H54 (cell line): Measurements from ENCODE around the gene MAP2K7.
A peak's percentile ranks its signal among the peaks of the same experiment; 100 is the strongest.

Experiments
- DNase-seq: peaks from one replicate; pipeline ENCODE4 v3.0.0; 2011; ENCODE audit warnings: low spot score, mixed read lengths; ENCODE audit not compliant: insufficient read length
- FAIRE-seq: peaks from 3 replicates; lab custom pipeline; 2011; peaks lifted over from hg19 to GRCh38; lab: Jason Lieb, UNC
- POLR2A ChIP-seq: IDR thresholded peaks from 2 replicates; pipeline ENCODE4 v1.6.1; 2011; ENCODE audit warnings: low read depth, mild to moderate bottlenecking, low read length

MAP2K7 gene

DNA sequence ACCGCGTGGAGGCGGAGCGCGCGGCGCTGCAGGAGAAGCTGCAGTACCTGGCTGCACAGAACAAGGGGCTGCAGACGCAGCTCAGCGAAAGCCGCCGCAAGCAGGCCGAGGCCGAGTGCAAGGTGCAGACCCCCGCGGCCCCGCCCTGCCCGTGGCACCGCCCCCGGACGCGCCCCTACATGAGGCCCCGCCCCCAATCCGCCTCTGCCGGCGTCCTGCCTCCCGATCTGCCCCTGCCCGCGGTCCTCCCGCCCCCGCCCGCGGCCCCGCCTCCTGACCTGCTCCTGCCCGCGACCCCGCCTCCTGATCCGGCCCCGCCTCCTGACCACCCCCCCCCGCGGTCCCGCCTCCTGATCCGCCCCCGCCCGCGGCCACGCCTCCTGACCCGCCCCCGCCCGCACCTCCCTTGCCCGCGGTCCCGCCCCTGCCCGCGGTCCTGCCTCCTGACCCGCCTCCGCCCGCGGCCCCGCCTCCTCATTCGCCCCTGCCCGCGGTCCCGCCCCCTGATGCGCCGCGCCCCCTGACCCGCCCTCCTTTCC, 41.2 kb upstream of the MAP2K7 start:
- no peak for FAIRE-seq
- no peak for TF ChIP-seq POLR2A
- no peak for DNase-seq

DNA sequence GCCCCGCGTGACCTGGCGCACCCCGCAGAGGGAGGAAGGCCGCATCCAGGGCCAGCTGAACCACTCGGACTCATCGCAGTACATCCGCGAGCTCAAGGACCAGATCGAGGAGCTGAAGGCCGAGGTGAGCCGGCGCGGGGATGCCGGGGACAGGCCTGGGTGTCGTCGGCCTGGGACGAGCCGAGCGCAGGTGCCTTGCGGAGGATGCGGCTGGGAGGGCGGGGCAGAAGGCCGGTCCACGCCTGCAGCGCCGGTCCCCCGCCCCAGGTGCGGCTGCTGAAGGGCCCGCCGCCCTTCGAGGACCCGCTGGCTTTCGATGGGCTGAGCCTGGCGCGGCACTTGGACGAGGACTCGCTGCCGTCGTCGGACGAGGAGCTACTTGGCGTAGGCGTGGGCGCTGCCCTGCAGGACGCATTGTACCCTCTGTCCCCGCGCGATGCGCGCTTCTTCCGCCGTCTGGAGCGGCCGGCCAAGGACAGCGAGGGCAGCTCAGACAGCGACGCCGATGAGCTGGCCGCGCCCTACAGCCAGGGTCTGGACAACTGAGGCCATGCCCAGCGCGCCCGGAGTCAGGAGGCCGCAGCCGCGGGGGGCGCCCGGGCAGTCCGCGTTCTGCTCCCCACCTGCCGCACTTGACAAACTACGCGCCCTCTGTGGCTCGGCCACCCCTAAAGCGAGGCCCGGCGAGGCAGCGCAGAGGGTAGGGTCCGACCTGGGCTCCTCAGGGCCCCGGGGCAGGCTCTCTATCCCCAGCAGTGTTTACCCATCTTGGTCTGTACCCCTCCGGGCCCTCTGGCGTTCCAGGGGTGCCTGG, 40.3 kb upstream of the MAP2K7 start:
- FAIRE-seq (no peak), DNase-seq (no peak)
- TF ChIP-seq POLR2A = no peak

DNA sequence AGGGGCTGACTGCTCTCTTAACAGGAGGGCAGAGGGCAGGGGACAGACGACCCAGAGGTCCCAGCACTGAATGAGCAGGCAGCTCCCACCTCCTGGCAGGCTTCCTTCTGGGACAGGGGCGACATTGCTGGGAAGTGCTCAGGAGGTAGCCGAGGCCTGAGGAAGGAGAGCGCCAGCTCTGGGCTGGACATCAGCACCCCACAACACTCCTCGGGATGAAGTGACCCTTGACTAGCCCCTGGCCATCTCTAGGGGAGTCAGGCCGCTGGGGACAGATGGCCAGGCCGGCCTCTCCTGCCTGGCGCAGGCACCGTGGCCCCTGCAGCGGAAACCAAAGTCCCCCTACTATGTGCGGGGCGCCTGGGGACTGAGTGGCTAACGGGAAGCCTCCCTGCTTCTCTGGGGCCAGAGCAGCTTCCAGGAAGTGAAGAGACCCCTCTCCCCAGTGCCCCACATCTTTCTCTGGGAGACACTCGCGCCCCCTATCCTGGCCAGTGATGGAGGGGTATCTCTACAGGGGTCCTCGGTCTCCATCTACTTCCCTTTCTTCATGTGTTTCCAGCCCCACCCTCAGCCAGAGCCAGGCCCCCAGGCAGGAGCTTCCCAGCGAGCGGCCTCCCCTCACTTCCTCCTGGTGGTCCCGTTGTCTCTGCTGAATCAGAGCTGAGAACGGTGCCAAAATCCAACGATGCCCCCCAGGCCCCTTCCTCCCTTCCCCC, 39.5 kb upstream of the MAP2K7 start:
- TF ChIP-seq POLR2A = no peak
- DNase-seq = no peak
- FAIRE-seq = no peak

DNA sequence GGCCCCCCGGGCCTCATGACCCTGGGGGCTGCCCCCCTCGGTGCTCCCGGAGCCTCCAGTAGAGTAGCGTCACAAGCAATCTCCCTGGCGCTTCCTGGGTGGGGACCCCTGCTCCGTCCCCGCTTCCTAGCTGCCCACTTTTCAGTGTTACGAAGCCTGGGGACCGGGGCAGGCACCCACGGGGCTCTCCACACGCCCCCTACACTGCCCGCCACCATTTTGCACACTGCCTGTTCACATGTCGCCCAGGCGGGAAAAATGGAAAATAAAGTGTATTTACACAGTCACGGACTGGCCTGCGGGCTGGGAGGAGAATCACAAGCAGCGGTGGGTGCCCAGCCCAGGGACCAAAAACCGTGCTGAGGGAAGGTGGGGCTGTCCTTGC, 39.0 kb upstream of the MAP2K7 start:
- no peak for TF ChIP-seq POLR2A
- DNase-seq = no peak

DNA sequence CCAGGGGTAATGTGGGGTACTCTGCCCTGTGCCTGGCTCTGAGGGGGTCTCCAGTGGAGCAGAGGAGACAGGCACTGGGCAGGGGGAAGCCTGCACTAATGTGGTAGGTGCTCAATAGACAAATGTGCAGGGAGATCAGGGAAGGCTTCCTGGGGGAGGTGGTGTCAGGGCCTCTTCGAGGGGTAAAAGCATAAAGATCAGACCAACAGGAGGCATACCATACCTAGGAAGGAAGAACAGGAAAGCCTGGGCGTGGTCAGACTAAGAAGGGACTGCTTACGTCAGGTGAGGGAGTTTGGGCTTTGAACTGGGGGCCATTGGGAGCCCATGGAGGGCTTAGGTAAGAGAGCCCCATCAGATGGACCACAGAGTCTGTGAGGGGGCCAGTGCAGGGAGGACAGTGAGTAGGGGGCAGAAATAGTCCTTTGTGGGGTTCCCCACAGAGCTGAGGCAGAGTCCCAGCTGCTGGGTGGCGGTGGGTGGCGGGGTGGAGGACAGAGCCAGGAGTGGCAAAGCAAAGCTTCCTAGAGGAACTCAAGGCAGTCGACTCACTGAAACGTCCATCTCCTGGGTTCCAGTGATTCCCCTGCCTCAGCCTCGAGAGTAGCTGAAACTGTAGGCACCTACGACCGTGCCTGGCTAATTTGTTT, 38.3 kb upstream of the MAP2K7 start:
- TF ChIP-seq POLR2A = no peak
- DNase-seq (no peak), FAIRE-seq (no peak)

More for the DNA sequence above, 39.0 kb upstream of the MAP2K7 start:
- no peak for FAIRE-seq

DNA sequence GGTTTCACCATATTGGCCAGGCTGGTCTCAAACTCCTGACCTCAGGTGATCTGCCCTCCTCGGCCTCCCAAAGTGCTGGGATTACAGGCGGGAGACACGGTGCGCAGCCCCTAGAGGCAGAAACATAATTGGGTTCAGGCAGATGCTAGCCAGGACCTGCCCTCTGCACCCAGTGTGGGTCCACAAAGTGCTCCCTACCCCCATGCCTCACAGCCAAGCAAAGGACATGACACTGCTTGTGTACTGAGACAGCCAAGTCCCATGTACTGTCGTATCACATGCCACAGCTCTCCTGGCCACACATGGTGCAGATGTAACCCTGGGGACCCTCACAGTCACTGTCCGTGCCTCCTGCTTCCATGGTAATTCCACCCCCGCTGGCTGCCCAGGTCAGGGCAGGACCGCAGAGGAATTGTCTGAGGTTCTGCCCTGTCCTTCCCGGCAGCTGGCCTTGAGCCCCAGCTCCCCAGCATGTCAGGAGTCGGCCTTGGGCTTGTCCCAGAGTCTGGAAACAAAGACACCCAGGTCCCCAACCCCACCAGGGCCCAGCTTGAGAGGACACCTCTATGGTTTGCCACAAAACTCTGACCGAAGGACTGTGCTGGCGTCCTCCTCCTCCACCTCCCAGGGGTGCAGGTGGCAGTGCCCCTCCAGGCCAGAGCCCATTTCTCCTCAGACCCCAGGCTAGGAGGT, 37.1 kb upstream of the MAP2K7 start:
- FAIRE-seq (no peak), DNase-seq (no peak)
- no peak for TF ChIP-seq POLR2A

DNA sequence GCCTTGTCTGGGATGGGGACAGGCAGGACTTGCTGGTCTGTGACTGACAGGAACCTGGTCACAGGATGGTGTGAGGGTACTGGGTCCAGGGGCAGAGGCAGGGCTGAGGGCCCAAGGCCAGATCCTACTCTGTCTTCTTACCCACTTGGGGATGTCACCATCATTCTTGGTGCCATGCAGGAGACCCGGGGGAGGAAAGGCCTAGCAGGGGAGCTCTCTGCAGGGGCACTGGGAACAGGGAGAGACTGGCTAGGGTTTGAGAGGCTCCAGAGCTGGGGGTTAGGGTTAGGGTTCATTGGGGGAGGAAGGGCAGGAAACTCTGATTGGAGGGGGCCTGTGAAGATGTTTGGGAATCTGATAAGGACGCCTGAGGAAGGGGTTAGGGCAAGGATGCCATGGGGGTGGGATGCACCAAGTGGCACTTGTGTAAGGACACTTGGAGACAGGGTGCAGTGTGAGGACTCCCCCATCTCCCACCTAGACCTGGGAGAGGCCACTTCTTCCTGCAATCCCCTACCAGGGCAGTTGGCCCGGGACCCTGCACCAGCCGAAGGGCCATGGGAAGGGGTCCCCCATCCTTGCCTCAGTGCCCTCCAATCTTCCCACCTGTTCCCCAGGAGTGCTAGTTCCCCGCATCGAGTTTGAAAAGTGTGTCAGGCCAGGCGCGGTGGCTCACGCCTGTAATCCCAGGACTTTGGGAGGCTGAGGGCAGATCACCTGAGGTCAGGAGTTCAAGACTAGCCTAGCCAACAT, 36.4 kb upstream of the MAP2K7 start:
- FAIRE-seq = no peak
- DNase-seq = no peak
- no peak for TF ChIP-seq POLR2A

DNA sequence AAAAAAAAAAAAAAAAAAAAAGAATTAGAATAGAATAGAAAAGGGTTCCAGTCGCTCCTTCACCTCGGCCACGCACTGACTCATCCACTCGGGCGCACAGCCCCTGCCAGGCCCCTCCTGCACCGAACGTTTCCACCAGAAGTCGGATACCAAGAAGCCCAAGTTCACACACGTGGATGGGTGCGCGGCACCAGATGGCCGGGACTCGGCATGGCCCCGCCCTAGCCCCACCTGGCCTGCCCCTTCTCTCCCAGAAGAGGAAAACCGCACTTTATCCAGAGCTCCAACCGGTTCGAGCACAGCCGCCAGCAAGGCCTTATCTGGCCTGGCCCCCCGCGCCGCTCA, 35.4 kb upstream of the MAP2K7 start:
- no peak for DNase-seq
- no peak for FAIRE-seq
- no peak for TF ChIP-seq POLR2A

DNA sequence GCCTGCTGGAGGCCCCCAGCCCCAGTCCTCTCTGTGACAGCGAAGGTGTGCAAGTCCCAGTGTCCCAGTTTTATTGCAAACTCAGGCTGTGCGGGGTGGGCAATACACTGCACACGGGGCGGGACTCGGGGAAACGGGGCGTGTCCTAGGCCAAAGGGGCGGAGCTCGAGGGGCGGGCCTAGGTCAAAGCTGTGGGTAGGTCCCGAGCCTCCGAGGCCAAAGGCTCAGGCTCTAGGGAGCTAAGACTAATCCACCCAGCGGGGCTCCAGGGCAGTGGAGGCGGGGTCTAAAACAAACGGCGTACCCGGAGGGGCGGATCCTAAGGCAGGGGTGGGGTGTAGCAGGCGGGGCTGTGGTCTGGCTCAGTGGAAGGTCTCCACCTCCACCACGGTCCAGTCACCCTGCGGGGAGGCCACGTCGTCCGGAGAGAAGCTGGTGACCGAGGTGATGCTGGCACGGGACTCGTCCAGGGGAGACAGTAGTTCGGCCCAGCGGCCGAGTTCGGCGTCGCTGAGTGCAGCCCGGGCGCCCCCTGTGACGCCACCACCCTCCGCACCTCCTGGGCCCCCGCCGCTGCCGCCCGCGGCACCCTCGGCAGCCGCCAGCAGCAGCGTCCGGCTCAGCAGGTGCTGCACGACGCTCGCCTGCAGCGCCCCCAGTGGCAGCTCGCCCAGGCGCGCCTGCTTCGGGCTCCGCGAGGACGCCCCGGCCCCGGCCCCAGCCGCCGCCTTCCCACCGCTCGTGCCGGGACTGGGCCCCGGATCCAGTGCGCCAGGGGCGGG, 34.8 kb upstream of the MAP2K7 start:
- no peak for FAIRE-seq
- TF ChIP-seq POLR2A = no peak; the same call in 1 of the 2 replicates
- DNase-seq = peak; percentile 87

DNA sequence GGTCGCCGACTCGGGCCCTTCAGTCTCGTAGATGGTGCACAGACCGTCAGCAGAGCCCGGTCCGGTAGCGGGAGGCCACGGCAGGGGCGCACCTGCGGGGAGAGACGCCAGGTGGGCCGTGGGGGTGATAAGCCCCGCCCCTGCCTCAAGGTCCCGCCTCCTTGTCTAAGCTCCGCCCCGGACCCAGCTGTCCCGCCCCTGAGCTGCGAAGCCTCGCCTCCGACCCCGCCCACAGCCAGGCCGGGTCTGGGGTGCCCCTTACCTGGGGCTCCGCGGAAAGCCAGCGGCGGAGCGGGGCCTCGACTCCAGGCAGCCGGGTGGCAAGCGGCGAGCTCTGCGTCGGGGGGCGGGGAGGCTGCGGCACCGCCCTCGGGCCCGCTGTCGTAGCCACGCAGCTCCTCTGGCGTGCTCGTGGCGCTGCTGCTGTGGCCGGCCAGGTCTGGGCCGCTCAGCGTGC, 34.2 kb upstream of the MAP2K7 start:
- no peak for DNase-seq
- TF ChIP-seq POLR2A = no peak
- FAIRE-seq = no peak

DNA sequence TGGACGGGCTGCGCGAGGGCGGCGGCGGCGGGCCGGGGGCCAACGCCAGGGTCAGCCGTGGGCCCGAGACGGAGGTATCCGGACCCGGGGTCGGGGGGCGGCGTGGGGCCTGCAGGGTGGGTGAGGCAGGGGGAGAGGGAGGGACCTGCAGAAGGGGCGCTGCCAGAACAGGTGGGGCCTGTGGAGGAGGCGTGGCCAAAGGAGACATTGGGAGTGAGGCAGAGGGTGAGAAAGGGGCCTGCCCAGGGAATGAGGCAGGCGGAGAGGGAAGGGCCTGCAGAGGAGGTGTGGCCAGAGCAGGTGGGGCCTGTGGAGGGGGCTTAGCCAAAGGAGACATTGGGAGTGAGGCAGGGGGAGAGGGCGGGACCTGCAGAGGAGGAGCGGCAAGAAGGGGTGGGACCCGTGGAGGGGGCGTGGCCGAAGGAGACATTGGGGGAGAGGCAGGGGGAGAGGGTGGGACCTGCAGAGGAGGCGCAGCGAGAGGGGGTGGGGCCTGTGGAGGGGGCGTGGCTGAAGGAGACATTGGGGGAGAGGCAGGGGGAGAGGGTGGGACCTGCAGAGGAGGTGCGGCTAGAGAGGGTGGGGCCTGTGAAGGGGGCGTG, 33.7 kb upstream of the MAP2K7 start:
- FAIRE-seq = no peak
- no peak for TF ChIP-seq POLR2A
- no peak for DNase-seq
